ENCODE results near the gene TADA1.
"Not testable (repeated sequence)": the region's sequence is repeated elsewhere in the genome, so short reads cannot be mapped to it uniquely, and the experiment has no call there.

Gene TADA1

DNA sequence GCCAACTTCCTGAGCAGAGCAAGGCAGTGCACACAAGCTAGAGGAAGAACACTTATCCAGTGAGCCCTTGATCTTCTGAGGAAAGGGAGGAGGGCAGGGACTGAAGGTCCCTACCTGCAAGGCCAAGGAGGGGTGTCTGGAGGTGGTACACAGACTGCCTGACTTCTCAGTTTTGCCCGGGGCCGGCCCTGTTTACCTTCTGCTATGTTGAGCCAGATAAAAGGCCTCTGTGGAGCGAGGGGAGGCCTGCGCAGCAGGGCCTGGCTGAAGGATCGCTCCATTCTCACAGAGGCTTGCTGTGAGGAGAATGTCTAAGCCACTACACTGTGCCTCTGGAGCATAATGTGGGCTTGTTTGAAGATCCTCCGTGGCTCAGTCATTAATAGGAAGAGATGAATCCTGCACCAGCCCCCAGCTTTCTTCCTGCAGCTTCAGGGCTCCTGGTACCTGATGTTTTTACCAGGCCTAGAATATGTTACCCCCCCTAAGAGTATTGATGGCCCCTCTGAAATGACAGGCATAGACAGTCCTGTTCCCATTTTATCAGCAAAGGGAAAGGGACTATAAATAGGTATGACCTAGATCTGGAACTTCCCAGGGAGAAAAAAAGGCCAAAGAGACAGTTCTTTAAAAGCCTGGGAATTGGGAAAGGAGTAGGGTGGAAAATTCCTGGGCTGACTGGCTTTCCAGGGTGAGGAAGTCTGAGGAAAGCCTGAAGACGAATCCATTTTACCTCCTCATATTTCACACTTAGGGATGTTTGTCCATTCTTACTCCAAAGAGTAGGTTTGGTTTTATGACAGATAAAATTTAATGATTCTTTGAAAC lies 32.1 kb downstream of the TADA1 start:
- DNase-seq (ENCODE audit: low spot score), result peak; percentile 75

DNA sequence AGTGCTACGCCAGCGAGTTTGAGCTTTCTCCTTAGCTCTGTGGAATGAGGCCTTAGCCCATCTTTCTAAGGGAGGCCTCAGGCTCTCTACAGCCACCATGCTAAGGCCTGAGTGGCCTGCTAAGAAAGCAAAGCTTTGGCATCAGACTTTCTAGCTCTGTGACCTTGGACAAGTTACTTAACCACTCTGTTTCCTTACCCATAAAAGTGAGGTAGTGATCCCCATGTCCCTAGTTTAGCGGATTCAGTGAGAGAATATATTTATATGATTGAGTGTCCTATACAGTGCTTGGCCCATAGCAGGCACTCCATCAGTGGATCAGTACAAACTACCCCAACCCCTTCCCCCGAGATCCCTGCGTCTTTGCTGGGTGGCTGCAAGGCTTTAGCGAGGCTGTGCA lies 32.7 kb downstream of the TADA1 start:
- no peak for DNase-seq (ENCODE audit: low spot score)

DNA sequence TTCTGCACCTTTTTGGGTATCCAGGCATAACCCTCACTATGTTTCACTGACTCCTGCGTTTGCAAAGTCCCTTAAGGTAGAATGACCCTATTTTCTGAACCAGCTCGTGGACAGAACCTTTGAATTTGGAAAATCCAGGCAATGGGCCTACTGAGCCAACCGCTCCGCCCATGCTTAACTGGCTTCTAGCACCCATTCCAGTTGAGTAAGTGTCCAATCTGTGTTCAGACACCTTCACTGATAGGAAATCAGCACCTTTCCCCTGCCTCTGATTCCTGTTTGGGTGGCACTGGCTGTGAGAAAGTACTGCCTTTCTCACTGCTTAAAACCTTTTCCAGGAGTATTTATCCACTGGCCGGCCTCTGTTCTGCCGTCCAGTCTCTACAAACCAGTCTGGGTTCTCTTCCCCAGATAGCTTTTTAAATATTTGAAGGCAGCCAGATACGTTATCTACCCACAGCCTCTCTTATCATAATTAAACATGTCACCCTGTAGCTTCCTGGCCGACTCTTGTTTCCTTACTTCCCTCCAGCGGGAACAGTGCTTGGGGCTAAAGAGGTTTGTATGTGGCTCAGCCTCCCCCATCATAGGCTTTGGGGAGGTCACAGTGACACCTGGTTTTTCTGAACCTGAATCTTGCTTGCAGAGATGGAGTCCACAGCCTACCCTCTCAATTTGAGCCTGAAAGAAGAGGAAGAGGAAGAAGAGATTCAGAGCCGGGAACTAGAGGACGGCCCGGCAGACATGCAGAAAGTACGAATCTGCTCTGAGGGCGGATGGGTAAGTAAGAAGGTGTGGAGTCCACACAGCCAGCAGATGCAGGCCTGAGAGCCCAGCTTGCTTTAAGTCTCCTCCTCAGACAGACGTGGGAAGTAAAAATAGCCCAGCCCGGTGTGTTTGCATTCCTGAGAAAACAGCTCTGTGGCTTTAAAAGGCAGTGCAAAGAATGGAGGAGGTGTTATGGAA lies 35.5 kb downstream of the TADA1 start:
- DNase-seq (ENCODE audit: low spot score), result no peak

DNA sequence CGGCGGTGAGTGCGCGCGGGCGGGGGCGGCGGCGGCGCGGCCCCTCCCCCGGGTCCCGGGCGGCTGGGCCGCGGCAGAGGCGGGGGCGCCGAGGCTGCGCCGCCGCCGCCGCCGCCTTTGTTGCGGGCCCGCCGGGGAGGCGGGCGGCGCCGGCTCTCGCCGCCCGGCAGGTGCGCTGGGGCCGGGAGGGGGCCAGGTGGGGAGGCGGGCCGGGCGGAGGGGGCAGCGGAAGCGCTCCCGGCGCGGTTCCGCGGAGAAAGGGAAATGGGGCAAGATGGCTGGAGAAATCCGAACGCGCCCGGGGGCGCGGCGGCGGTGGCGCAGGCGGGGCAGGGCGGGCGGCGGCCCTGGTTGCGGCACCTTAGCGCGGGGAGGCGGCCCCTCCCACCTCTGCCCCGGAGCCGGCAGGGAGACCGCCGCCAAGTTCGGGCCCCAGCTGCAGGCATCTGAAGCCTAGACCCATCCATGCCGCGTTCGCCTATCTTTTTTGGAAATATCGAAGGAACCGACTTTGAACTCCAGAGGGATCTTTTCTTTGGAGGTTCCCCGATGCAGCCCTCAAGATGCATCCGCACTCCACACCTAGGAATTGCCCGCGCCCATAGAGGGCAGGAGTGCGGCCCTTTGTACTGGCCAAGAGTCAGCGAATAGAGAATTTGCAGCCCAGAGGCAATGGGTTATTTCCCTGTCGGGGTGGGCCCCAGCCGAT lies 36.3 kb downstream of the TADA1 start:
- DNase-seq (ENCODE audit: low spot score), result peak; percentile 35

DNA sequence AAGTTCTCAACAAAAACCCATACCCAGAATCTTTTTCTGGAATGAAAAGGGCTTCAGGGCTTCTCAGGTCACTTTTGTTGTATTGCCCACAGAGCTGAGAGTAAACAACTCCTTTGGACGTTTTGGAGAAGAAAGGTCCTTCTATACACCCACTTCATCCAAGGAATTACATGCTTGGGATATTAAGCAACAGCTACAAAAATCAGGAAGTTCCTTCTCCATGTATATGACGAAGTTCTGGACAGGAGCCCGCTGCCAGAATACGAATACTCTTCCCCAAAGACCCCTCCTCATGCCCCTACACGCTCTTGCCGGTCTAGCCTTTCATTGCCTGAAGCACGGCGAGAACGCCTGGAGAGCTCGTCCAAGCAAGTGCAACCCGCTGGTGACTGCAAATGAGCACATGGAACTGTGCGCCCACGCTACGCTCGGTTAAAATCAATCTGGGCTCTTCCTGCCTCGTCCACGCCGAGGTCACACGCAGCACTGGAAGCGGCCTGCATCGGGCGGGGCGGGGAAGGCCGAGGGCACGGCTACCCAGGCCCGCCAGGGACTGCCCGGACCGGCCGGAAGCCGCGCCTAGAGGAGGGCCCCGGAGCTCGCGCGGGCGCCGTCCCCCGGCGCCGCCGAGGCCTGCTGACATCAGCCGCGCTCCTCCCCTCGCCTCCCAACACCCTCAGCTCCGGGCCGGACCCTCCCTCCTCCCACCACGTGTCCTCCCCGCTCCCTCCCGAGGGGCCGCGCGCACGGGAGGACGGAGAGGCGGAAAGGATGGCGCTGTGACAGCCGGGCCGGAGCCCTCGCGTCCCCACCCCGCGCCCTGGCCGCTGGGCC lies 37.1 kb downstream of the TADA1 start, which contains the start of gene POGK:
TSS of gene POGK (plus strand) at position 710 of the 834 bp plus-strand sequence. CDS start 1,482 bp downstream, outside the sequence.
- DNase-seq (ENCODE audit: low spot score), result peak; percentile 95

DNA sequence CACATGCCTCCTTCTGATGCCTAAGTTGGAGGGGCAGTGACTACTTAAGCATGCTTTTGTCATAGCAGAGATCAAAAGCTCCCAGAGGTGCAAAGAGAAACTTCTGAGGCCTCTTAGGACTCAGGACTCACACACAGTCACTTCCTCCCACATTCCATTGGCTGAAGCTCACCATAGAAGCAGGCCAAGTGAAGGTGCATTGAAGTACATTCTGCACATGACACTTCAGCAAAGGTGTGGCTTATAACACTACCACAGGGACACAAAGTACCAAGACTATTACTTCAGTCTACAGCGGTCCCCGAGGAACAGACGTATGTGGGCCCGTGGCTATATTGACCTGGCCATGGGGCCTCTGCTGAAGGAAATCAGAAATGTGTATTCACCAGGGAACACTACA lies 39.3 kb downstream of the TADA1 start:
- no peak for DNase-seq (ENCODE audit: low spot score)

DNA sequence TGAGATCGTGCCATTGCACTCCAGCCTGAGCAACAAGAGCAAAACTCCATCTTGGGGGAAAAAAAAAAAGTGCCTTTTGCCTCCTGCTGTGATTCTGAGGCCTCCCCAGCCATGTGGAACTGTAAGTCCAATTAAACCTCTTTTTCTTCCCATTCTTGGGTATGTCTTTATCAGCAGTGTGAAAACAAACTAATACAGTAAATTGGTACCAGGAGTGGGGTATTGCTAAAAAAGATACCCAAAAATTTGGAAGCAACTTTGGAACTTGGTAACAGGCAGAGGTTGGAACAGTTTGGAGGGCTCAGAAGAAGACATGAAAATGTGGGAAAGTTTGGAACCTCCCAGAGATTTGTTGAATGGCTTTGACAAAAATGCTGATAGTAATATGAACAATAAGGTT lies 46.3 kb downstream of the TADA1 start:
- DNase-seq (ENCODE audit: low spot score), result not testable (repeated sequence)

DNA sequence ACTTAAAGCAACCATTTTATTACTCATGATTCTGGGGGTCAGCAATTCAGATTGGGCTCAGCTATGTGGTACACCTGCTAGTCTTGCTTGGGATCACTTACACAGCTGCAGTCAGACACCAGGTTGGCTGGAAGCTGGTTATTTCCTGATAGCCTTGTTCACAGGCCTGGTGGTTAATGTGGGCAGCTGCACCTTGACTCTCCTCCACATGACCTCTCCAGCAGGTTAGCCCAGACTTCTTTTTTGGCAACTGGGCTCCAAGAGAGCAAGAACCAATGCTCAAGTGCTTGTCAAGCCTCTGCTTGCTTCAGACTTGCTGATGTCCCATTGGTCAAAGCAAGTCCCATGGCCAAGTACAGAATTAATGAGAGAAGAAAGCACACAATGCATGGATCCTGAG lies 48.6 kb downstream of the TADA1 start:
- DNase-seq (ENCODE audit: low spot score), result no peak

DNA sequence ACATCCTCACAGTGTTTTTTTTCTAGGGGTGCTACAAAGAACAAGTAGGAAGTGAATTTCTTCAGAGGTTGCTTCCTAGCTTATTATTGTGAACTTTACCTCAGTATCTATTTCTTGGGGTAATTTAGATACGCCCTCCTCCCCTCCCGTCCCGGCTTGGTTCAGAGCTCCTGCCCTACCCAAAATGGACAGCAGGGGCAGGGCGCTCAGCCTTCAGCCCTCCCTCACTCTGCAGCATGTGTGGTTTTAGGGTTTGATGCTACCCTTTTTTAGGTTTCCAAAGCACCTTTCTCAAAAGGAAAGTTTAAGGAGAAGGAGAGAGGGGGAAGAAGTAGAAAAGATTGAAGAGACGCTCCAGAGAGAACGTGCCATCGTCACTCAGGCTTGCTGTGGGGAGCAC lies 53.7 kb downstream of the TADA1 start:
- DNase-seq (ENCODE audit: low spot score), result no peak

DNA sequence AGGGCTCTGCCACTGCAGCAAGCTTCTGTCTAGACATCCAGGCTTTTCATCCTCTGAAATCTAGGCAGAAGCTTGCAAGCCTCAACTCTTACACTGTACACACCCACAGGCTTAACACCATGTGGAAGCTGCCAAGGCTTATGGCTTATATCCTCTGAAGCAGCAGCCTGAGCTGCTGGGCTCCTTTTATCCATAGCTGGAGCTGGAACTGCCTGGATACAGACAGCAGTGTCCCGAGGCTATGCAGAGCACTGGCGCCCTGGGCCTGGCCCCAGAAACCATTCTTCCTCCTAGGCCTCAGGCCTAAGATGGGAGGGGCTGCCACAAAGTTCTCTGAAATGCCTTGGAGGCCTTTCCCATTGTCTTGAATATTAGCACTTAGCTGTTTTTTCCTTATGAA lies 56.1 kb downstream of the TADA1 start:
- no peak for DNase-seq (ENCODE audit: low spot score)

DNA sequence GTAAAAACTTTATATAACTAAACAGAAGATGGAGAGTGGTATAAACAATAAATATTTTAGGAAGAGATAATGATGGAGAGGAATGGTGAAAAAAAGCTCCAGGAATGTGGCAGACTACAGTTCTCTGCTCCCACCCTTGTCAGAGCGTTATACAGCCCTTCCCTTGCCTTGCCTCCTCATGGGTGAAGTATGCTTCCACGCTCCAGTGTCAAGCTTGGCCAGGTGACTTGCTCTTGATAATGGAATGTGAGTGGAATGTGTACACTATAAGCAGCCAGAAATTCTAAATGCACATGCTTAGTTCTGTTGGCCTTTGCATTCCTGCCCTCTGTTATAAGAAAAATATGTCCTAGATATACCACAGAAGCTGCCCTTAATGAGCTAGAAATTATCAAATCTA lies 61.5 kb downstream of the TADA1 start:
- no peak for DNase-seq (ENCODE audit: low spot score)

DNA sequence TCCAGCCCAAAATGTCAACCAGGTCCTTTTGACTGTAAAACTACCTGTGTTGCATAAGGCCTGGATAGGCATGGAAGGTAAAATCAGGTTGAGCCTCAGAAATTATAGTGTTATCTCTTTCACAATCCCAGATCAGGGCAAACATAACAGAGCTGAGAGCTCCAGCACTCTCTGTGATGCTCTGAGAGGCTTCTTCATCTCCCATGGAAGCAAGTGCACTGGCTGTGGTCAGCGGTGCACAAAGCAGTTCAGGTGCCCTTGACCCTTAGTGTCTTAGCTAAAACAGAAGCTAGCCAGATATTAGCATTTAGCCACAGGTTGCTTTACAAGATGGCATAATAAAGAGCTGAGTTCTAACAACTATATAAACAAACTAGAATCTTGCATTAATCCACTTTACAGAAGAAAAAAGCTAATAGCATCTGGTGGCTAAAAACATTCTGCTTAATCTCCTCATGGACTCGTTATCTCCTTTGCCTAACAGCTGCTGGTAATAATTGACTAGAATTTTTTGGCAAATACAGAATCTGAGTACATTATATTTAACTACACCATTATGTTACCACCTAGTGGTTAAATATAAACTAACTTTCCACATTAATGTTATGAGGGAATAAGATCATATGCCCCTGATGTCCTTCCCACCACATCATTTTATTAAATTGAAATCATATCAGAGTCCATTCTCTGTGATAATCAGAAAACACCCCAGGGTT lies 62.4 kb downstream of the TADA1 start:
- DNase-seq (ENCODE audit: low spot score), result no peak

DNA sequence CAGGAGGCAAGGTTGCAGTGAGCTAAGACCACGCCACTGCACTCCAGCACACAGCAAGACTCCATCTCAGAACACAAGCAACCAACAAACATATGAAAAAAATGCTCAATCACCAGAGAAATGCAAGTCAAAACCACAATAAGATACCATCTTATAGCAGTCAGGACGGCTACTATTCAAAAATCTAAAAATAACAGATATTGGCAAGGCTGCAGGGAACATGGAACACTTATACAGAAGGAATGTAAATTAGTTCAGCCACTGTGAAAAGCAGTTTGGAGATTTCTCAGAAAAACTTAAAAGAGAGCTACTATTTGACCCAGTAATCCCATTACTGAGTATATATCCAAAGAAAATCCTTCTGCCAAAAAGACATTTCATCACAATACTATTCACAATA lies 64.4 kb downstream of the TADA1 start:
- no peak for DNase-seq (ENCODE audit: low spot score)

DNA sequence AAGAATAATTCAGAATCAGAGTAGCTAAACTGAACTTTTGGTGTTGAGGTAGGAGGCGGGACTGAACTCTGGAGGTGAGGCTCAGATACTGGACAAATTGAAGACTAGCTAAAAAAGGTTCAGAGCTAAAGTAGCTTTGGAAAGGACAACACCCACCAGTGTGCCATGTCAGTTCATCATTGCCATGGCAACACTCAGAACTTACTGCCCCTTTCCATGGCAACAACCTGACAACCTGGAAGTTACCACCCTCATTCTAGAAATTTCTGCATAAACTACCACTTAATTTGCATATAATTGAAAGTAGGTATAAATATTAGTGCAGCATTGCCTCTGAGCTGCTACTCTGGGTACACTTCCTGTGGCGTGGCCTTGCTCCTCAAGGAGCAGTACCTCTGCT lies 67.1 kb downstream of the TADA1 start:
- DNase-seq (ENCODE audit: low spot score), result no peak

All from globus pallidus (tissue), 1 donor.